NCI-H2227 (cell line): ENCODE measurements around the gene AKR1C3.
"Not testable (repeated sequence)": the region's sequence is repeated elsewhere in the genome, so short reads cannot be mapped to it uniquely, and the experiment has no call there.

ENCODE experiments used
- DNase-seq: peaks from one replicate; lab custom pipeline; 2025; ENCODE audit not compliant: unreplicated experiment; lab: John Stamatoyannopoulos, UW

Gene AKR1C3

GRCh38 chr10:5094265-5095205 lies at the start of gene AKR1C3:
AKR1C3 (plus strand) TSS chr10:5094414; CDS start chr10:5094445, 31 bp downstream.
- no peak for DNase-seq

GRCh38 chr10:5045095-5045494 lies 49.1 kb upstream of the AKR1C3 start:
- no peak for DNase-seq

DNA sequence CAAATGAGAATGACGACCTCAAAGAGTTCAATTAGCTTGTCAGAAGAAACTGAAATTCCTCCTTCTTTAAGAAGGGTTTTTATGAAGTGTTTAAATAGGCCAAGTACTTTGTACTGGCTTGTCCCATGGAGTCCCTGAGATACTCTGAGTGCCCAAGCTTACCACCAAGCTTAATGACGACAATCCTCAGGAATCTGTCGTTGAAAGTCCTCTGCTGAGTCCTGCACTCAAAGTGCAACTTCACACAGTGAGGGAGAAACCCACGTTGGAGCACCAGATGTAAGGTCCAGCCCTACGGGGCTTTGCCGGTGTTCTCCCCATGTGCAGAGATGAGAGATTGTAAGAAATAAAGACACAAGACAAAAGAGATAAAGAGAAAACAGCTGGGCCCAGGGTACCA lies 47.8 kb upstream of the AKR1C3 start:
- DNase-seq = no peak

DNA sequence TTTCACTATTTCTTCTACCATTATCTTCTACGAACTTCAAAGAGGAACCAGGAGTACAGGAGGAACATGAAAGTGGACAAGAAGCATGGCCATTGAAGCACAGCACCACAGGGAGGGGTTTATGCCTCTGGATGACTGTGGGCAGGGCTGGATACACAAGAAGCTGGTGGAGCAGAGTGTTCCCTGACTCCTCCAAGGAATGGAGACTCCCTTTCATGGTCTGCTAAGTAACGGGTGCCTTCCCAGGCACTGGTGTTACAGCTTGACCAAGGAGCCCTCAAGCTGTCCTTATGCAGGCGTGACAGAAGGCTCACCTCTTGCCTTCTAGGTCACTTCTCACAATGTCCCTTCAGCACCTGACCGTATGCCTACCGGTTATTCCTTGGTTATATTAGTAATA lies 47.2 kb upstream of the AKR1C3 start:
- DNase-seq = not testable (repeated sequence)

DNA sequence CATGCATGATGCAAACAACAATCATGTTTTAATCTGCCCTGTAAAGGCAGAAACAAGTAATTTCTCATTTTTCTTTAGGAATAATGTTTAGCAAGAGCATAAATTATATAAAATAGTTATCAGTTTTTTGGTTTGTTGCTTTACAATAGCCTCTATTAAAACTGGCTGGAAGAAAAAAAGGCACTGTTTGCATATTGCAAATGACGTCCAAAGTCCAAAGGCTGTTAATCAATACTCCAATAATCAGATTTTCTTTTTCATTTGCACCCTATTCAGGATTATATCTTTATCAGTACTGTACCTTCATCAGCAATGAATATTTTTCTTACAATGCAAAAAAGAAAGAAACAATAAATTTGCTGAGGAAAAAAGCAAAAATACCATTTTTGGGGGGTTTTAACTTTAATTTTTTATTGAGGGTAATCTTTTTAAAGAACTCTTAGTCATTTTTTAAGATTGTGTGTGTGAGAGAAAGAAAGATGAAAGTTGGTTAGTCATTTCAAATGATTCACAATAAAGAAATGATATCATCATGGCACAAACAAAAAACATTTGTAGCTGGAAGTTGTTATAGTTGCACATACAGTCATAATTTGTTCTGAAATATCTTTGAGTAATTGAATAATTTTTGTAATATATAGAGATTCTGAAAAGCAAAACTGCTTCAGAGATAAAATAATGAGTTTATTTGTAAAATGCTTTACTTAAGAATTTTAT lies 46.1 kb upstream of the AKR1C3 start:
- no peak for DNase-seq

DNA sequence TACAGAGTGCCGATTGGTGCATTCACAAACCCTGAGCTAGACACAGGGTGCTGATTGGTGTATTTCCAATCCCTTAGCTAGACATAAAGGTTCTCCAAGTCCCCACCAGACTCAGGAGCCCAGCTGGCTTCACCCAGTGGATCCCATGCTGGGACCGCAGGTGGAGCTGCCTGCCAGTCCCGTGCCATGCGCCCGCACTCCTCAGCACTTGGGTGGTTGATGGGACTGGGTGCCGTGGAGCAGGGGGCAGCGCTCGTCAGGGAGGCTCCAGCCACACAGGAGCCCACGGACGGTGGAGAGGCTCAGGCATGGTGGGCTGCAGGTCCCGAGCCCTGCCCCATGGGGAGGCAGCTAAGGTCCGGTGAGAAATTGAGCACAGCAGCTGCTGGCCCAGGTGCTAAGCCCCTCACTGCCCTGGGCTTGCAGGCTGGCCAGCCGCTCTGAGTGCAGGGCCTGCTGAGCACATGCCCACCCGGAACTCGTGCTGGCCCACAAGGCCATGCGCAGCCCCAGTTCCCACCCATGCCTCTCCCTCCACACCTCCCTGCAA lies 41.2 kb upstream of the AKR1C3 start:
- not testable (repeated sequence) for DNase-seq

GRCh38 chr10:5054831-5055230 lies 39.4 kb upstream of the AKR1C3 start:
- DNase-seq = not testable (repeated sequence)

DNA sequence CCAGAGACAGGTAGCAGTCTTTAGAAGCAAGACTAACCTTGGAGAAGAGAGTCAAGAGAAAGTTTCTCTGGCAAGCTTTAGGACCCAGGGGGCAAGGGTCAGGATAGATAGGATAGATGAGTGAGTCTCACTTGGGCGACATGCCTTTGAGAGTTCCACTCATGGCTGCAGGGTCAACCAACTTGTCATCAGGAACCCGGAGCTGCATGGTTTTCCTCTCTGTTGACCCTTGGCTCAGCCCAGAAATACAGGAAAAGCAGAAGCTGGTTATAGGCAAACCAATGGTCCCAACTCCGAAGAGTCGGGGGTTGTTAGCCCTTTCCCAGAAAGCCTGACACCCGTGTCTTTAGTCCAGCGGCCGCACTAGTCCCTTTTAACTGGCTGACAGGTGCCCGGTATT lies 34.9 kb upstream of the AKR1C3 start:
- DNase-seq = not testable (repeated sequence)

GRCh38 chr10:5060791-5061190 lies 33.4 kb upstream of the AKR1C3 start:
- not testable (repeated sequence) for DNase-seq

GRCh38 chr10:5064656-5065055 lies 29.6 kb upstream of the AKR1C3 start:
- DNase-seq = no peak

GRCh38 chr10:5068274-5068984 lies 25.8 kb upstream of the AKR1C3 start:
- no peak for DNase-seq

- no peak for DNase-seq
These were observed 23.4 kb upstream of the AKR1C3 start for GRCh38 chr10:5070648-5071410.

- no peak for DNase-seq
These were observed 22.6 kb upstream of the AKR1C3 start for GRCh38 chr10:5071411-5072198.

DNA sequence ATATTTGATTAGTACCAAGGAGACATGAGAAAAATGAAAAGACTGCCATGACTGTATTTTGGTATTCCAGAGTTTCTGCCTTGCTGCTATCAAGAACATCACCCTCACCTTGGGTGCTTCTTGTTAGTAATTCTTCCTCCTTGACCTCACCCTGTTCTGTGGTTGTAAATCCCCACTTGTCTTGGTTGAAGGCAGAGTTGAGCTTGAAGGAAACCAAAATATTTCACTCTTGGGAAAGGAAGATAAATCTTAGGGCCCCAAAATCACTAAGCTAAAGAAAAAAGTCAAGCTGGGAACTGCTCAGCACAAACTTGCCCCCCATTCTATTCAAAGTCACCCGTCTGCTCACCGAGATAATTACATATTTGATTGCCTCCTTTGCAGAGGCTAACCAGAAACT lies 20.6 kb upstream of the AKR1C3 start:
- DNase-seq = no peak

- DNase-seq = no peak
These were observed 17.6 kb upstream of the AKR1C3 start for GRCh38 chr10:5076615-5077014.

DNA sequence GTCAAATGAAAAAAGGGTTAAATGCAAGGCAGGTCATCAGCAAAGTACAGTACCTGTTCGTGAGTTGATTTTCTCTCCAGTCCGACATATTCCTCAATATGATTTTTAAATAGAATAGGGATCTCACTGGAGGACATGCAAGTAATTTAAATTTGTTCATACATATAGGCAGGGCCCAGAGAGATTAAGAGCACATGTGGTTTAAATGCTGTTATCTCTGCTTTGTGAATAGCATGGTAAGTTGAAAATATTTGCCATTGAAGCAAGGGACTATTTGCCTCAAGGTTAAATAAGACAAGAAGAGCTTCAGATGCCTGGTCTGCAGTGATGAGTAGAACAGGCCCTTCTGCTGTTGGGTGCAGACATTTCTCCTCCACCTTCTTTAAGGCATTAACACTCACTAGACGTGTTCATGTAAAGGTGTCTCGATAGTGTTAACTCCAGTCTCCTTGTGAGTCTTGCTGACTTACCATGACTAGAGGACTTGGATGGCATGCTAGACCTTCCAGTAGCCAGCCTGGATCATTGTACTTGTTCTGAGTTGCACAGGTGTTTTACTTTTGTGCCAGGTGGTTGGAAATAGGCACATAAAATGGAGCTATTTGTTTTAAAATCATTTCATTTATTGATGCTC lies 15.6 kb upstream of the AKR1C3 start:
- DNase-seq = no peak

GRCh38 chr10:5079306-5079830 lies 14.8 kb upstream of the AKR1C3 start:
- no peak for DNase-seq

GRCh38 chr10:5079836-5080235 lies 14.4 kb upstream of the AKR1C3 start:
- DNase-seq = no peak

DNA sequence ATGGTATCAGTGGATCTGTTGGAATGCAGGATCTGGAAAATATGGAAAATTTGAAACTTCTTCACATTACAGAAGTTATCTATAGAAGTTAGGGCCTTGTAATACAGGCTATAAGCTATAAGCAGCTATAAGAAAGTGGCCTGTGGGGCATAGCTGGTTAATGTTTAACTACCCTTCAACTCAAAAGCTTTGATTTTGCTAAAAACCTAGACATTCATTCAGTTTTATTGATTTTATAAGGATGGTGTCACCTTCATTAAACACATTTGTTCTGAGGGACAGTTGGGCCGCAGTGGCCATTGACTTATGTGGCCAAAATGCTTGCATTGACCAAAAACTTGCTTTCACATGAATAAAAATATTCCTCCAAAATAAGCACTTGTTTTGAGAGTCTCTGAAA lies 13.1 kb upstream of the AKR1C3 start:
- DNase-seq = no peak
